ENCODE measurements around the gene TRRAP. TPM values are rescaled to one million over a fixed set of nuclear protein-coding genes. Genes with fewer than 3 reads are reported as not detected.
A peak's percentile ranks its signal among the peaks of the same experiment; 100 is the strongest.

Gene TRRAP
- total and polyA plus RNA-seq, 2 of the 8 experiments (the other 6 are each of a cell fraction or from before 2014, with no cell fraction given), result 21.7 to 48.6 TPM

DNA sequence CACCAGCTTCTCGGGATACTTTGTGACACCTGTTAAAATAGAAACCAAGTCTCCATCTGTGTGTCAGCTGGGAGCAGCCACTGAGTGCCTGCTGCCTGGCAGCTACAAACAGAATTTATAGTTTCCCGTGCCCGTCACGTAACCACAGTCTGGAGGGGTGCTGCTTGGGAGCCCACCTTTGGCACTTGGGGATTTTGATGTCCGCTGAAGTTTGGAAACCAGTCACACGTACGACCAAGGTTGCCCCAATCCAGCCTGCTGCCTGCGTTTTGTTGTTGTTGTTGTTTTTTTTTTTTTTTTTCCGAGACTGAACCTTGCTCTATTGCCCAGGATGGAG is 1.6 kb downstream of the TRRAP start:
- H3K27me3 ChIP-seq (replicated peaks in 1 of 4; ENCODE audit: control insufficient read depth in 3 of 4, extremely low read depth in 1 of 4, insufficient read depth in 3 of 4, low read length in 3 of 4), result no peaks in the 10 kb centered on the region
- FAIRE-seq (no peak), DNase-seq (ENCODE audit: low read depth in 1 of 2, low spot score in 2 of 2) (no peak)
- no peak overlapping the region; the same call in 1 of the 2 replicates for H4K8ac ChIP-seq (ENCODE audit: extremely low read depth, insufficient read depth, low read length)
- H4K20me1 ChIP-seq (replicated peaks in 1 of 2; ENCODE audit: control insufficient read depth in 1 of 2, insufficient read depth in 2 of 2, low read length in 2 of 2), result peaks cover 8 to 14% of the 10 kb centered on the region in 2 experiments
- H2BK5ac ChIP-seq (ENCODE audit: low read depth, low read length), result no peak overlapping the region
- peaks cover 5% of the 10 kb centered on the region for H3K79me1 ChIP-seq (ENCODE audit: low read depth, low read length)
- no peak overlapping the region for H2BK120ac ChIP-seq (replicated peaks; ENCODE audit: low read depth, low read length)
- no peak overlapping the region for H2AFZ ChIP-seq (ENCODE audit: low read length)
- no peak overlapping the region for H3K4ac ChIP-seq (replicated peaks; ENCODE audit: insufficient read length, low read depth, low read length)
- POLR2A ChIA-PET (ENCODE audit: partially characterized antibody), result interaction anchor here (0.6 to 1.1 kb wide), 4 partner anchors 10 to 529 kb away, joined by 3 to 4 read pairs (median 3); partner anchors contain the start of genes BUD31 and PDAP1
- peaks cover 5 to 36% (median 30%) of the 10 kb centered on the region in 4 experiments for H3K36me3 ChIP-seq (ENCODE audit: control insufficient read depth in 2 of 4, insufficient read depth in 4 of 4, low read length in 3 of 4)
- H3K23ac ChIP-seq (ENCODE audit: insufficient read length), result no peak overlapping the region
- no peaks in the 10 kb centered on the region for H3K9me3 ChIP-seq (ENCODE audit: insufficient read depth in 2 of 2, low read depth in 1 of 2, low read length in 1 of 2)
- peak overlapping the region; percentile 73 to 96 for H3K4me2 ChIP-seq (ENCODE audit: insufficient read depth in 1 of 2, low read depth in 2 of 2, low read length in 2 of 2)
- no peak overlapping the region; a peak in 1 of 7 replicates for H3K9ac ChIP-seq (replicated peaks in 1 of 4; ENCODE audit: extremely low read depth in 1 of 4, low read depth in 3 of 4, low read length in 3 of 4)
- H2BK20ac ChIP-seq (ENCODE audit: low read length), result no peak overlapping the region
- peak overlapping the region; percentile 74 to 99 (median 80); a peak in 5 of 8 replicates for H3K4me3 ChIP-seq (ENCODE audit: extremely low read depth in 1 of 4, insufficient read depth in 2 of 4, low read depth in 3 of 4, low read length in 4 of 4)
- H3K4me1 ChIP-seq (replicated peaks in 1 of 4; ENCODE audit: control insufficient read depth in 3 of 4, insufficient read depth in 4 of 4, low read length in 3 of 4), result peaks cover 0 to 13% (median 5%) of the 10 kb centered on the region in 4 experiments; a peak in 5 of 7 replicates
- peaks cover 12 to 28% of the 10 kb centered on the region in 2 experiments for H3K79me2 ChIP-seq (ENCODE audit: control insufficient read depth in 1 of 2, insufficient read depth in 2 of 2, low read length in 2 of 2)
- H3K23me2 ChIP-seq (ENCODE audit: low read depth, low read length), result peaks cover 6% of the 10 kb centered on the region
- no peak overlapping the region for H2BK12ac ChIP-seq (ENCODE audit: low read depth, low read length)
- CTCF ChIA-PET (ENCODE audit: partially characterized antibody), result interaction anchor here (0.6 to 2.4 kb wide), 10 partner anchors 9 to 1467 kb away, joined by 3 to 9 read pairs (median 3); no protein-coding TSS in a partner anchor
- no peak overlapping the region for H4K5ac ChIP-seq (ENCODE audit: insufficient read length, low read depth, low read length)
- TF ChIP-seq ASH2L (IDR thresholded peaks at IDR 0.05; ENCODE audit: low read length), result no peak
- TF ChIP-seq, protein P1, sequence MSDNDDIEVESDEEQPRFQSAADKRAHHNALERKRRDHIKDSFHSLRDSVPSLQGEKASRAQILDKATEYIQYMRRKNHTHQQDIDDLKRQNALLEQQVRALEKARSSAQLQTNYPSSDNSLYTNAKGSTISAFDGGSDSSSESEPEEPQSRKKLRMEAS (IDR thresholded peaks at IDR 0.05), result no peak
- no peak for TF ChIP-seq EGR1 (IDR thresholded peaks at IDR 0.05; ENCODE audit: borderline replicate concordance, low read depth, low read length)
- no peak for TF ChIP-seq SUZ12 (IDR thresholded peaks at IDR 0.05; ENCODE audit: low read length)
- TF ChIP-seq, protein P2, sequence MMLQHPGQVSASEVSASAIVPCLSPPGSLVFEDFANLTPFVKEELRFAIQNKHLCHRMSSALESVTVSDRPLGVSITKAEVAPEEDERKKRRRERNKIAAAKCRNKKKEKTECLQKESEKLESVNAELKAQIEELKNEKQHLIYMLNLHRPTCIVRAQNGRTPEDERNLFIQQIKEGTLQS (IDR thresholded peaks at IDR 0.05; ENCODE audit: insufficient read depth, low read depth, low read length), result no peak
- TF ChIP-seq SAP30 (IDR thresholded peaks at IDR 0.05; ENCODE audit: insufficient read depth, insufficient replicate concordance, low read length), result no peak
- H3K56ac ChIP-seq (replicated peaks; ENCODE audit: insufficient read length, low read depth, low read length), result no peak overlapping the region
- H4K91ac ChIP-seq (replicated peaks; ENCODE audit: insufficient read length, low read length), result no peak overlapping the region
- H3K27ac ChIP-seq (ENCODE audit: low read depth, low read length), result no peak overlapping the region
- no peak overlapping the region for H3K18ac ChIP-seq (ENCODE audit: extremely low read depth, low read length)
- H2BK15ac ChIP-seq (ENCODE audit: low read length), result no peak overlapping the region
- 84% methylated on average over 9 of the region's 9 CpGs; no CpG with 5 or more reads in 1 of the 2 experiments for WGBS, 2 experiments (ENCODE audit: extremely low coverage in 1 of 2, insufficient coverage in 1 of 2, insufficient read length in 1 of 2, insufficient replicate concordance in 2 of 2, low coverage in 1 of 2, low lambda C conversion rate in 2 of 2, missing lambda C conversion rate in 1 of 2)
- H2AK5ac ChIP-seq (ENCODE audit: low read depth, low read length), result no peak overlapping the region
- no peak overlapping the region for H3K14ac ChIP-seq (ENCODE audit: insufficient read length)

Data from H1 (cell line).